ENCODE measurements around the gene KCNJ16.
"Not testable (repeated sequence)": the region's sequence is repeated elsewhere in the genome, so short reads cannot be mapped to it uniquely, and the experiment has no call there.

Gene KCNJ16

DNA sequence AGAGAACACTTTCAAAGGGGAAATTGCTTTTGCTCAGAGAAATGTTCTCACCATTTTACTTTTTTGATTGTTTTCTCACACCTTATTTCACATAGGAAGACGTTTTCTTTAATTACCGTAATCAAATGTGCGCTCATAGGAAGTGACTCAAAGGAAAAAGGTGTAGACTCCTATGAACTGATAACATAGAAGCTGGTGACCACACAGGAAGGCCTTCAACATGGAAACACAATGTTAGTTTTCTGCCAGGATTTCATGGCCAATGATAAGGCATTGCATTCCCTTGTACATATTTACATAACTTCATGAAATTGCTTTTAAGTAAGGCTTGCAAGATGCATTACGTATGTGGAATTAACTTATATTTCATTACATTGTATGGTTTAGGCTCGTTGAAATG, 40.9 kb upstream of the KCNJ16 start:
- TF ChIP-seq, protein P1, sequence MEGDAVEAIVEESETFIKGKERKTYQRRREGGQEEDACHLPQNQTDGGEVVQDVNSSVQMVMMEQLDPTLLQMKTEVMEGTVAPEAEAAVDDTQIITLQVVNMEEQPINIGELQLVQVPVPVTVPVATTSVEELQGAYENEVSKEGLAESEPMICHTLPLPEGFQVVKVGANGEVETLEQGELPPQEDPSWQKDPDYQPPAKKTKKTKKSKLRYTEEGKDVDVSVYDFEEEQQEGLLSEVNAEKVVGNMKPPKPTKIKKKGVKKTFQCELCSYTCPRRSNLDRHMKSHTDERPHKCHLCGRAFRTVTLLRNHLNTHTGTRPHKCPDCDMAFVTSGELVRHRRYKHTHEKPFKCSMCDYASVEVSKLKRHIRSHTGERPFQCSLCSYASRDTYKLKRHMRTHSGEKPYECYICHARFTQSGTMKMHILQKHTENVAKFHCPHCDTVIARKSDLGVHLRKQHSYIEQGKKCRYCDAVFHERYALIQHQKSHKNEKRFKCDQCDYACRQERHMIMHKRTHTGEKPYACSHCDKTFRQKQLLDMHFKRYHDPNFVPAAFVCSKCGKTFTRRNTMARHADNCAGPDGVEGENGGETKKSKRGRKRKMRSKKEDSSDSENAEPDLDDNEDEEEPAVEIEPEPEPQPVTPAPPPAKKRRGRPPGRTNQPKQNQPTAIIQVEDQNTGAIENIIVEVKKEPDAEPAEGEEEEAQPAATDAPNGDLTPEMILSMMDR (IDR thresholded peaks at IDR 0.05; ENCODE audit: borderline replicate concordance, control extremely low read depth, extremely low read depth, insufficient read depth, missing control alignments): no peak
- no peak for DNase-seq (ENCODE audit: low spot score)
- in situ Hi-C loops (cut with MboI; ENCODE audit: low sequenced_read_pairs, unreplicated experiment): no loop called here

DNA sequence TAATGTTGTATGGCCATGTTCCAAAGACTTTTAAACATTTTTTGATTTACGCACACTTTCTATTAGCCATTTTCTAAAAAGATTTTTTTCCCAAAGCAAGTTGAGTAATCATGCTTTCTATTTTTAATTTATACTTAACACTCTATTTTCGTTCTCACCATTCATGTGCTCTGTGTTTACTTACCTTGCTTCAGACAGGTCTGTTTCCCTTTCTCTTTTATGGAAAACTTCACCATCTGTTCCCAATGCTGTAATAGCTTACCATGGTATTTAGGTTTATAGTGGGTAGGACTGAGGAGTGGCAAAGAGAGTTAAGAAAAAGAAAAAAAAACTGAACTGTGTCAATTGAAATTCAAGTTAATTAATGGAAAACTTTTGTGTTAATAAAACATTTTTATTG, 37.5 kb upstream of the KCNJ16 start:
- TF ChIP-seq, protein P1 (IDR thresholded peaks at IDR 0.05; ENCODE audit: borderline replicate concordance, control extremely low read depth, extremely low read depth, insufficient read depth, missing control alignments): no peak
- no peak for DNase-seq (ENCODE audit: low spot score)
- in situ Hi-C loops (cut with MboI; ENCODE audit: low sequenced_read_pairs, unreplicated experiment): no loop called here

DNA sequence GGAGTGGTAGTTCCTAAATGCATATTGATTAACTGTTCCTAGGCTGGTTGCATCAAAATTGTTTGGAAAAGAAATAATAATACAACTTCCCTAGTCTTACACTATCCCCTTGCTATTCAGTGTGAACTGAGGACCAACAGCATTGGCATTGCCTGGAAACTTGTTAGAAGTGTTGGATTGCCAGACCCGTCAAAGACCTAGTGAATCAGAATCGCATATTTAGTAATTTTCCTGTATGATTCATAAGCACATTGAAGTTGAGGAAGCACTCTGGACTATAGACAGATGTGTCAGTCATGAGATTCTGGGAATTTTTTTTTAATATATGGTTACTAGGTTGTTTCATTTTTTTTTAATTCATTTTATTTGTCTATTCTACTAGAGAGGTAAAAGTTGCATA, 34.7 kb upstream of the KCNJ16 start:
- in situ Hi-C loops (cut with MboI; ENCODE audit: low sequenced_read_pairs, unreplicated experiment): no loop called here
- DNase-seq (ENCODE audit: low spot score): no peak
- TF ChIP-seq, protein P1 (IDR thresholded peaks at IDR 0.05; ENCODE audit: borderline replicate concordance, control extremely low read depth, extremely low read depth, insufficient read depth, missing control alignments): no peak

DNA sequence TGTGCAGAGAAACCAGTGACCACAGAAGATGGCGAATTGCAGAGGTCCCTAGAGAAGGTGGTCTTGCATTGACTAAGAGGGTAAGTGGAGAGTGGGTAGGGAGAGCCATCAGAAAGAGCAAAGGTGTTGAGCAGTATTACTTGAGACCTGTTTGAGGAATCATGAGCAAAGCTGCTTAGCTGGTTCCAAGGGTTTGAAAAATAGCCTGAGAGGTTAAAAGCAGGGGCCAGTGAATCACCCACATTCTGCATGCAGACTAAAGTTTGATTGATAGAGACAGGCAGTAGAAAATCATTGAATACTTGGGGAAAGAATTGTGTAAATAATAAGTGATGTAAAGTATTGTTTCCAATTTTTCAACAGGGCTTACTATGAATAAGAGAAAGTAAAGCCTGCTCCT, 34.0 kb upstream of the KCNJ16 start:
- TF ChIP-seq, protein P1 (IDR thresholded peaks at IDR 0.05; ENCODE audit: borderline replicate concordance, control extremely low read depth, extremely low read depth, insufficient read depth, missing control alignments): no peak
- in situ Hi-C loops (cut with MboI; ENCODE audit: low sequenced_read_pairs, unreplicated experiment): no loop called here
- DNase-seq (ENCODE audit: low spot score): no peak

DNA sequence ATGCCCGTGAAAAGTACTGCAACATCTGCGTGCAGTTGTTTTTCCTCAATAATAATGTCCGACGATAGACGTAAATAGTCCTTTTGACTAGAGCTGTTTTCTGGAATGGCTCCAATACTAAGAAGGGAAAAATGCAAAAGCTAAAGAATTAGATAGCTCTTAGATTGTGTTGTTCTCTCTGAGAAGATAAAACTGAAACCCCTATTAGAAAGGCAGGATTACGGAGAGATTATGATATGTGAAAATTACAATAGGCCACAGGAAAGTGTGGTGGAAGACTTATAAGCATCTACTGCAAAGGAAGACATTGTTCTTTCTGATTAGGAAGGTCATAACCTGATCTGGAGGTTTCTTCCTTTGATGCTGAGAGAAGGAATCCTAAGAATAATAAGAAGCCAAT, 33.5 kb upstream of the KCNJ16 start:
- no peak for DNase-seq (ENCODE audit: low spot score)
- TF ChIP-seq, protein P1 (IDR thresholded peaks at IDR 0.05; ENCODE audit: borderline replicate concordance, control extremely low read depth, extremely low read depth, insufficient read depth, missing control alignments): no peak
- in situ Hi-C loops (cut with MboI; ENCODE audit: low sequenced_read_pairs, unreplicated experiment): no loop called here

DNA sequence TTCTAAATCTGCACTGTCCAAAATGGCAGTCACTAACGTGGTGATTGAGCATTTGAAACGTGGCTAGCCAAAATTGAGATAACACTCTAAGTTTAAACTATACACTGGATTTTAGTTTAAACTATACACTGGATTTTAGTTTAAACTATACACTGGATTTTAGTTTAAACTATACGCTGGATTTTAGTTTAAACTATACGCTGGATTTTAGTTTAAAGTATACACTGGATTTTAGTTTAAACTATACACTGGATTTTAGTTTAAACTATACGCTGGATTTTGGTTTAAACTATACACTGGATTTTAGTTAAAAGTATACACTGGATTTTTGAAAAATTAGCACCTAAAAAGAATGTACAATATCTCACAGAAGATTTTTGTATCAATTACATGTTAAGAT, 29.2 kb upstream of the KCNJ16 start:
- DNase-seq (ENCODE audit: low spot score); in situ Hi-C loops (cut with MboI; ENCODE audit: low sequenced_read_pairs, unreplicated experiment): not testable (repeated sequence)

DNA sequence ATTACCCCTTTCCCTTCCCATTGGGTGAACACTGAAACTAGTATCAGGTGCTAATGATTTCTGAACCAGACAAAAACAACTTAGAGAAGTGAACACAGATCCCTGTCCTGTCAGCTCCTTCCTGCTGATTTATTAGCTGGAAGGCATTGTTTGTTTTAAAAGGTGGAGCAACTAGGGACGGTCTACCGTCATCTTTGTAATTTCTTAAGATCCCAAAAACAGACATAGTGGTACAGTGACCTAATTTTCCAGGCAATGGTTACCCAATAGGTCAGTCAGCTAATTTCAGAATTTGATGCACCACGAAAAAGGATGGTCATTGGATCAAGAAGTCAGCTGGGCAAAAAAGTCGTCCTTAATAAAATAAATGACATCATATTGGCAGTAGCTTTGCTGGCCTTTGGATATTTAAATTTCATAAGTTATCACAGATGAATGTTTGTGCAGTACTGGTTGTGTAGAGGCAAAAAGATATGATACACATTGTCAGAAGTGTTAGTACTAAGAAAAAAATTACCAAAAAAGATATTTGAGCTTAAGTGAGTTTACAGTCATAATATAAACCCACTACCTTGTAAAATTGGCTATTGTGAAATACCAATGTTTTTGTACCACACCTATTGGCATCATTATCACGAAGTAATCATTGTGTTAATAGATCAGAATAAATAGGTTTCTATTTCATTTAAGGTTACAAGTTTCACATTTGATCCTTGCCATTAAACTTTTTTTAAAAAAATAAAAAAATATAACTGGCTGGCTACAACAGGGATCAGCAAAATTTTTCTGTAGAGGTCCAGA, 27.2 kb upstream of the KCNJ16 start:
- TF ChIP-seq, protein P1 (IDR thresholded peaks at IDR 0.05; ENCODE audit: borderline replicate concordance, control extremely low read depth, extremely low read depth, insufficient read depth, missing control alignments): no peak
- in situ Hi-C loops (cut with MboI; ENCODE audit: low sequenced_read_pairs, unreplicated experiment): no loop called here
- no peak for DNase-seq (ENCODE audit: low spot score)
